Measurements from ENCODE around the gene EFHD2.

DNA sequence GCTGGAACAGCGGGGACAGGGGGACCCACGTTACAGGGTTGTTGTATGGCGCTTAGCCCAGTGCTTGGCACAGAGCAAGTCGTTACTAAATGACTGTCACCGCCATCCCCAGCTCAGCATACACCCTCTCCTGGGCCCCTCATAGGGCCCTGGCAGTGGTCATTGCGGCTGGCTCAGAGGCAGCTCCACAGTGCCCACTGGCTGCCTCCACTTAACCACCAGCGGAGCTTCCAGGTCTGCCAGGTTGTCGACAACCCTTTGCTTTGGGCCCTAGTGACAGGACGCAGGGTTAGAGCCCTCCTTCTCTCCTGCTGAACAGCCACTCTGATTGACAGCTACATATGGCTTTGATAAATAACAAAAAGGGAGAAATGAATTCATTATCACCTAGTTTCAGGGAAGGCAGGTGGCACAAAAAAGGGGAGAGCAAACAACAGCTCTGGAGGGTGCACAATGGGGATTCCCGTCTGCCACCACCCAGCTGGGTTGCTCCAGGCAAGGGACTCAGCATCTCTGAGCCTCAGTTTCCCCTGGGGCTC is 4.8 kb downstream of the EFHD2 start:
- TF ChIP-seq, protein P1, sequence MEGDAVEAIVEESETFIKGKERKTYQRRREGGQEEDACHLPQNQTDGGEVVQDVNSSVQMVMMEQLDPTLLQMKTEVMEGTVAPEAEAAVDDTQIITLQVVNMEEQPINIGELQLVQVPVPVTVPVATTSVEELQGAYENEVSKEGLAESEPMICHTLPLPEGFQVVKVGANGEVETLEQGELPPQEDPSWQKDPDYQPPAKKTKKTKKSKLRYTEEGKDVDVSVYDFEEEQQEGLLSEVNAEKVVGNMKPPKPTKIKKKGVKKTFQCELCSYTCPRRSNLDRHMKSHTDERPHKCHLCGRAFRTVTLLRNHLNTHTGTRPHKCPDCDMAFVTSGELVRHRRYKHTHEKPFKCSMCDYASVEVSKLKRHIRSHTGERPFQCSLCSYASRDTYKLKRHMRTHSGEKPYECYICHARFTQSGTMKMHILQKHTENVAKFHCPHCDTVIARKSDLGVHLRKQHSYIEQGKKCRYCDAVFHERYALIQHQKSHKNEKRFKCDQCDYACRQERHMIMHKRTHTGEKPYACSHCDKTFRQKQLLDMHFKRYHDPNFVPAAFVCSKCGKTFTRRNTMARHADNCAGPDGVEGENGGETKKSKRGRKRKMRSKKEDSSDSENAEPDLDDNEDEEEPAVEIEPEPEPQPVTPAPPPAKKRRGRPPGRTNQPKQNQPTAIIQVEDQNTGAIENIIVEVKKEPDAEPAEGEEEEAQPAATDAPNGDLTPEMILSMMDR (conservative IDR thresholded peaks at IDR 0.05; ENCODE audit: low read length) = no peak
- no peak for TF ChIP-seq EZH2phosphoT487 (IDR thresholded peaks at IDR 0.05; ENCODE audit: borderline replicate concordance)

Data from Loucy (cell line).